Measurements from ENCODE around the gene RNF182. TPM values are rescaled to one million over a fixed set of nuclear protein-coding genes. Genes with fewer than 3 reads are reported as not detected.

The RNF182 gene, protein sequence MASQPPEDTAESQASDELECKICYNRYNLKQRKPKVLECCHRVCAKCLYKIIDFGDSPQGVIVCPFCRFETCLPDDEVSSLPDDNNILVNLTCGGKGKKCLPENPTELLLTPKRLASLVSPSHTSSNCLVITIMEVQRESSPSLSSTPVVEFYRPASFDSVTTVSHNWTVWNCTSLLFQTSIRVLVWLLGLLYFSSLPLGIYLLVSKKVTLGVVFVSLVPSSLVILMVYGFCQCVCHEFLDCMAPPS
- total RNA-seq (2022; extraction: Qiagen RNA extraction) = 2.9 to 4.1 TPM (median 3.2 TPM) in 5 replicates

DNA sequence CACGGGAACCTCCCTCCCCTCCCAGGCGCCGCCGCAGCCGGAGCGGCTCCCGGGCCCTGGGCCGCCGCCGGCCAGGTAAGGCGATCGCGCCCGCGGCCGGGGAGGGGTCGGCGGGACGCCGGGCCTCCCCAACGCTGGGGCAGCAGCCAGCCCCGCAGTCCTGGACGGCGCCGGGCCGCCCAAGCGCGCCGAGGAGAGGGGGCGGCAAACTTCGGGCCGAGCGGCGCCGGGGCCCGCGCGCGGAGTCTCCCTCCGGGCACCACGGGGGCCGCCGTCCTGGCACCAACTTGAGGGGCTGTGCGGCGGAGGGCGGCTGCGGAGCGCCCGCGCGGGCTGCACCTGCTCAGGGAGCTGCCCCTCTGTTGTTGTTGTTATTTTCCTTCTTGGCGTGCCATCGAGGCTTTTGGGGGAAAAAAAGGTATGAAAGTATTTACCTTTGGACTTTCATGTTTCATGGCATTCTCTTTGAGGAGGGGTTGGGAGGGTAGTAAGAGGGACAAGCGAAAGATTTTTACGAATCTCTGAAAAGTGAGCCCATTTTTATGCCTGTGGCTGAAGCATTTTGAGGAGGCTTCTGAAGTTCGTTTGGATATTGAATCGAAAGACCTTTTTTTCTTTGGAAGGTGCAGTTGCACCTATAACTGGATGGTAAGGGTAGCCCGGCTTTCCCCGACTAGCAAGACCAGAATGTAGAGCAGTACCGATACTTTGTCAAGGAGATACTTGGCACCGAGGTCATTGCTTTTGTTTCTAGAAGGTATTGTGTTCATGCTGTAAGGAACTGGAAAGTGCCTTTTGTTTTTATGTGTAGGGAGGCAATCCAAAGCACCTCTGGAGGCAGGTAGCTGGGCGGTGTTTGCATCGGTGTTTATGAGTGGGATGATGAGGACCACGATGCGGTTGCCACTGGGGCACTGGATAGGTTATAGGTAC lies at the start of gene RNF182:
RNF182 (plus strand) TSS at position 4 of the 933 bp plus-strand sequence. CDS start 52,168 bp downstream, outside the sequence.

Other genes with a start within 250 kb of the RNF182 start
- 10.3 to 14.5 TPM (median 12.7 TPM) in 5 replicates for gene RANBP9, start 213.1 kb upstream of the RNF182 start, total RNA-seq (2022; extraction: Qiagen RNA extraction)
- gene MCUR1, start 110.4 kb upstream of the RNF182 start, total RNA-seq (2022; extraction: Qiagen RNA extraction) = 8.6 to 15.9 TPM (median 13.9 TPM) in 5 replicates
- 1.6 to 2.1 TPM (median 1.9 TPM) in 5 replicates for gene CD83, start 192.8 kb downstream of the RNF182 start, total RNA-seq (2022; extraction: Qiagen RNA extraction)